Dermis blood vessel endothelial cell (primary cell): Measurements from ENCODE around the gene FLYWCH1. TPM values are rescaled to one million over a fixed set of nuclear protein-coding genes. Genes with fewer than 3 reads are reported as not detected.
"Not testable (repeated sequence)": the region's sequence is repeated elsewhere in the genome, so short reads cannot be mapped to it uniquely, and the experiment has no call there.

Experiments used
- DNase-seq: peaks from one replicate; pipeline ENCODE4 v3.0.0; 2010
- total RNA-seq: library from RNA; depleted of rRNA; stranded (reverse); fragments of >200 nt; gene quantifications from 2 replicates; pipeline ENCODE4 v1.2.3, GENCODE V29; 2014

FLYWCH1 gene
- total RNA-seq, 1 donor from 2014 or later = 39.5 TPM

GRCh38 chr16:2928151-2928550 is 16.4 kb downstream of the FLYWCH1 start:
- not testable (repeated sequence) for DNase-seq

GRCh38 chr16:2928796-2929195 is 17.1 kb downstream of the FLYWCH1 start:
- DNase-seq = no peak

GRCh38 chr16:2929693-2930092 is 18.0 kb downstream of the FLYWCH1 start:
- no peak for DNase-seq

DNA sequence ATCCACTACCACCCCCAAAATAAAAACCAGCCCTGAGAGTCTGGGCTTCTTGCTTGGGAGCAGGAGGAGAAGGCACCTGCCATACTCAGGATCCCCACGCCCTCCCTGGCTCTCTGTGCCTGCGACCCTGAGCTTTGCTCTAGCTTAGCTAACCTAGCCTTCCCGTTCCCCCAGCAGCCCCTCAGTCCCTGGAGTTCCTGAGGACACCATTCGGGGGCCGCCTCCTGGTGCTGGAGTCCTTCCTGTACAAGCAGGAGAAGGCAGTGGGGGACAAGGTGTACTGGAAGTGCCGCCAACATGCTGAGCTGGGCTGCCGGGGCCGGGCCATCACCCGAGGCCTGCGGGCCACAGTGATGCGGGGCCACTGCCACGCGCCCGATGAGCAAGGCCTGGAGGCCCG is 18.5 kb downstream of the FLYWCH1 start:
- no peak for DNase-seq

- not testable (repeated sequence) for DNase-seq
These were observed 19.6 kb downstream of the FLYWCH1 start for GRCh38 chr16:2931231-2931914.

GRCh38 chr16:2933136-2933535 is 21.4 kb downstream of the FLYWCH1 start:
- no peak for DNase-seq

DNA sequence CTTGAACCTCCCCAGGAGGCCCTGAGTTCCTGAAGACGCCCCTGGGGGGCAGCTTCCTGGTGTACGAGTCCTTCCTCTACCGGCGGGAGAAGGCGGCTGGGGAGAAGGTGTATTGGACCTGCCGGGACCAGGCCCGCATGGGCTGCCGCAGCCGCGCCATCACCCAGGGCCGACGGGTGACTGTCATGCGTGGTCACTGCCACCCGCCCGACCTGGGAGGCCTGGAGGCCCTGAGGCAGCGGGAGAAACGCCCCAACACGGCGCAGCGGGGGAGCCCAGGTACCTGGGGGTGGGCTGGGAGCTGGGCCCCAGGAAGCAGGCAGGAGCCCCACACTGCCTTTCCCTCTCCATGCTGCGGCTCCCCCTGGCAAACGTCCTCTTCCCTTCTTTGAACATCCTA is 22.0 kb downstream of the FLYWCH1 start:
- no peak for DNase-seq

- DNase-seq = no peak
These were observed 22.7 kb downstream of the FLYWCH1 start for GRCh38 chr16:2934450-2934849.

- DNase-seq = no peak
These were observed 24.8 kb downstream of the FLYWCH1 start for GRCh38 chr16:2936436-2937011.

DNA sequence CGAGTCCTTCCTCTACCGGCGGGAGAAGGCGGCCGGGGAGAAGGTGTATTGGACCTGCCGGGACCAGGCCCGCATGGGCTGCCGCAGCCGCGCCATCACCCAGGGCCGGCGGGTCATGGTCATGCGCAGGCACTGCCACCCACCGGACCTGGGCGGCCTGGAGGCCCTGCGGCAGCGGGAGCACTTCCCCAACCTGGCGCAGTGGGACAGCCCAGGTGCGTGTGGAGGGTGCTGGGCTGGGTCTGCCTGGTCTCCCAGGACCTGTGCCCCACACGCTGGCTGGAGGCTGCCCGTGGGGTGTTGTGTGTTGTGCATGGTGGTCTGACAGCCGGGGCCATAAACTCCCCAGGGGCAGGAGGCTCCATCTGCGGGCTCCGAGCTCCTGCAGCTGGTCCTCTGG is 25.4 kb downstream of the FLYWCH1 start:
- DNase-seq = no peak

DNA sequence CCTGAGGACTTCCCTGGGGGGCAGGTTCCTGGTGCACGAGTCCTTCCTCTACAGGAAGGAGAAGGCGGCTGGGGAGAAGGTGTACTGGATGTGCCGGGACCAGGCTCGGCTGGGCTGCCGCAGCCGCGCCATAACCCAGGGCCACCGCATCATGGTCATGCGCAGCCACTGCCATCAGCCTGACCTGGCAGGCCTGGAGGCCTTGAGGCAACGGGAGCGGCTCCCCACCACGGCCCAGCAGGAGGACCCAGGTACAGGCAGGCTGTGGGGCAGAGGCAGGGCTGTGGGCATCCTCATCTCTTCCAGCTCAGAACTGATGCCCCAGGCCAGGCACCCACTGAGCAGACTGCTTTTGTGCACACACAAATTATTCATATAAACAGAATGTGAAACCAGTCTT is 26.5 kb downstream of the FLYWCH1 start:
- no peak for DNase-seq

DNA sequence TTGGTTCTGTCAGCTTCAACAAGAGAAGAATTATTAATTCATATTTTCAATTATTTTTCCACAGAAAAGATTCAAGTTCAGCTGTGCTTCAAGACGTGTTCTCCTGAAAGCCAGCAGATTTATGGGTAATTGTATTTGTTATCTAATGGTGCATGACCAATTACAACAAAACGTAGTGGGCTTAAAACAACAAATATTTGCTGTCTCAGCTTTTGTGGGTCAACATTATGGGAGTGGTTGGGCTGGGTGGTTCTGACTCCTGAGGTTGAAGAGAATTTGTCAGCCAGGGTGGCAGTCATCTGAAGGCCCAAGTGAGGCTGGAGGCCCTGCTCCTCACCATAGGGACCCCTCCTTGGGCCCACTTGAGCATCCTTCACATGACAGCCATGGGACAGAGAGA is 28.2 kb downstream of the FLYWCH1 start:
- DNase-seq = no peak

DNA sequence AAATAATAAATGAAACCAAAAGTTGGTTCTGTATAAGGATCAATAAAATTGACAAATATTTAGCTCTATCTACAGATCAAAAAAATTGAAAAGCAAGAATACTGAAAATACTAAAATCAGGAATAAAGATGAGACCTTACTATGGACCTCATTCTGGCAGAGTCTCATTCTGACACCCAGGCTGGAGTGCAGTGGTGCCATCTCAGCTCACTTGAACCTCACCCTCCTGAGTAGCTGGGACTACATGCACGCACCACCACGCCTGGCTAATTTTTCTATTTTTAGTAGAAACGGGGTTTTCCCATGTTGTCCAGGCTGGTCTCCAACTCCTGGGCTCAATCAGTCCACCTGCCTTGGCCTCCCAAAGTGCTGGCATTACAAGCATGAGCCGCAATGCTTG is 30.3 kb downstream of the FLYWCH1 start:
- no peak for DNase-seq

DNA sequence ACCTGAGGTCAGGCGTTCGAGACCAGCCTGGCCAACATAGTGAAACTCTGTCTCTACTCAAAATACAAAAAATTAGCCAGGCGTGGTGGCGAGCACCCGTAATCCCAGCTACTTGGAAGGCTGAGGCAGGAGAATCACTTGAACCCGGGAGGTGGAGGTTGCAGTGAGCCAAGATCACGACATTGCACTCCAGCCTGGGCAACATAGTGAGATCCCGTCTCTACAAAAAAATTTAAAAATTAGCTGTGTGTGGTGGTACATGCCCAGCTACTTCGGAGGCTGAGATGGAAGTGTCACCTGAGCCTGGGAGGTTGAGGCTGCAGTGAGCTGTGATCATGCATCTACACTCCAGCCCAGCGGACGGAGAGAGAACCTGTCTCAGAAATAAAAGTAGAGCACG is 32.0 kb downstream of the FLYWCH1 start:
- not testable (repeated sequence) for DNase-seq

DNA sequence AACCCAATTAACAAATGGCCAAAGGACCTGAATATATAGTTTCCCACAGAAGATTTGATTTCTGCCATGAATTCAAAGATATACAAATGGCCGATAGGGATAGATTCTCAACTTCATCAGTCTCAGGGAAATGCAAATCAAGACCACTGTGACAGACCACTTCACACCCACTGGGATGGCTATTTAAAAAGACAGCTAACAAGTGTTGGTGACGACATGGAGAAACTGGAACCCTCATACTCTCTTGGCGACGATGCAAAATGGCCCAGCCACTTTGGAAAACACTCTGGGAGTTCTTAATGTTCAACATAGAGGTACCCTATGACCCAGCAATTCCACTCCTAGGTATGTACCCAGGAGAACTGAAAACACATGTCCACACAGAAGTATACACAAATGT is 34.9 kb downstream of the FLYWCH1 start:
- DNase-seq = no peak

DNA sequence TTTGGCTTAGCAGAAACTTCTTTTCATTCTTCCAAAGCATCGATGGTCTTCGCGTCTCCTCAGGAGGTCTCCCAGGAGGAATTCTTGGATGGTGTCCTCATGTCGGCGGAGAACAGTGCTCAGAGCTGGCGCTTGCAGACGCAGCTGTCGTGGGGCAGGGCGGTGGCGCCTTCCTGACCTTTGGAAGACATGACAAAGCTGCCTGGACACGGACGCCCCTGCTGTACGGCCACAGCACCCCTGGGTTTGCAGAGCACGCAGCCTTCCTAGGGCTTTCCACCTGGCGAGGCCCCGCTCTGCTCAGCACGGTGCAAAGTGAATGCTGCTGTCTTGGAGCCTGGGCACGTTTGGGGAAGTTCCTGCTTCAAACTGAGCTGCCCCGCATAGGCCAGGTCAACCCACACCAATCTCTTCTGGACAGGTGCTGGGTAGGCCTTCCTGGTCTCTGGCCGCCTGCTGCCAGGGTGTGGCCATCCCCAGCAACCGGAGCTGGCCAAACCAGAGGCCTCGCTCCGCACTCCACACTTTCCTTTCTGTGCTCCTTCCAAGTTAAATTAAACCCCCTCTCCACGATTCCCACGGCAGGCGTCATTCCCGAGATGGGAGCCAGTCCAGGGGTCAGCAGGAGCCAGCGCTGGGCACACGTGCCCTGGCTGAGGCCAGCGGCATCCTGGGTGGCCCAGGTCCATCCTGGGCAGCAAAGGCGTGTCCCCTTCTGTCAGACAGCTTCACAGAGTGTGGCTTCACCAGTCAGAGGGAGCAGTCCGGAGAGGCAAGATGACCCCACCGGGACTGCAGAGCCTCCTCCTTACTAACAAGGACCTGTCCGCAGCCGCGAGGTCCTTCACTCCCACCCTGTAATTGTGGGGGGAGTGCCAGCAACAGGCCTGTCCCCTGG is 37.3 kb downstream of the FLYWCH1 start:
- DNase-seq = no peak

- DNase-seq = no peak
These were observed 38.1 kb downstream of the FLYWCH1 start for GRCh38 chr16:2949705-2950352.

- no peak for DNase-seq
These were observed 38.6 kb downstream of the FLYWCH1 start for GRCh38 chr16:2950353-2950724.

DNA sequence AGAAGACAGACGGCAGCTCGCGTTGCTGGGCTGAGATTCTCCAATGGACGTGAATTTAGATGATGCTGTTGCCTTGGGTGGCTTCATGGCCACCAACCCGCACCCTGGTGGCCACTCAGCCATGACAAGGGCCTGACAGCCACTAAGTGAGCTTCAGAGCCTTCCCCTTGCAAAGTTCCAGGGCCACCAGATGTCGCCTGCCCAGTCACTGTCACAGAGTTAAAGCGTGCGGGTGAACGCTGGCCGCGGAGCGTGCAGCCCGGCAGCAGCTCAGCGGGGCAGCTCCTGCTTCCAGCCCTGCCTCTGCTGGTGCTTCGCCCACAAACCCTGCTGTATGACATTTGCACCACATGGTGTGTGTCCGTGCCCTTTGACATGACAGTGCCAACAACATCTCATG is 39.0 kb downstream of the FLYWCH1 start:
- no peak for DNase-seq

GRCh38 chr16:2952679-2953078 is 40.9 kb downstream of the FLYWCH1 start:
- no peak for DNase-seq

DNA sequence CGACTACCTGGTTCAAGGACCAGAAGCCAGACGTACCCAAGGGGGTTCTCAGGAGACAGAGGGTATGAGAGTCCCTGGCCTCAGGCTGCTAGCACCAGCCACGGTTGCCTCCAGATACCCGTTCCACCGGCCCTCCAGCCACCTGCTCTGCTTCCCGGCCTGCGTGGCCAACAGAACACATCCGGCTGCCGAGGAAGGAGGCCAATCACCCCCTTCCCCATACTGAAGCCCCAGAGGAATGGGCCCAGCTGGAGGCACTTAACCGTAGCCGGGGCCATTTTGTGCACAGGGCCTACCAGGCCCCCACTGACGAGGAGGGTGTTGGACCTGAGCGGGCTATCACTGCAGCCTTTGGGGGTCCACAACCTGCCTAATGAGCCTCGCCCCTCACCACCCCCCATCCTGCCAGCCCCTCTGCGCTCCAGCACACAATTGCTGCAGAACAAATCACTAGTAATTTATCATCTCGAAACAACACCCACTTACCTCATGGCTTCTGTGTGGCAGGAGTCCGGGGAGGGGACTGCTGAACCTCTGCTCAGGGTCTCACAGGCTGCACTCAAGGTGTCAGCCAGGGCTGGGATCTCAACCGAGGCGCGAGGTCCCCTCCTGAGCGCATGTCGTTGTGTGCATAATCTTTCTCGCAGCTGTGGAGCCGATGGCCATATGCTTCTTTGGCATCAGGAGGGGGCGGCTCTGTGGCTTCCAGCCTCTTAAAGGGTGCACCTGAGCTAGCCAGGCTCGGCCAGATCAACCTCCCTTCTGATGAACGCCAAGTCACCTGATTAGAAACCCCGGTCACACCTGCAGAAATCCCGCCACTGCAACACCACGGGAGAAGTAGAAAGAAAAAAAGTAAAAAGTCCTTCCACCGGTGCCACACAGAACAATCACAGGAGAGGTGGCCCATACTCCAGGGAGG is 42.2 kb downstream of the FLYWCH1 start:
- DNase-seq = no peak
